Lung (tissue), 11 donors: ENCODE results near the gene SMIM45.

Experiments used
- ATAC-seq: fragments of 200-7000 bp; cut with Tn5 transposase; one replicate; pipeline ENCODE4 v1.9.1; 2020; ENCODE audit warnings: moderate number of reproducible peaks; ENCODE audit not compliant: insufficient read depth, low FRiP score
- DNase-seq, 3 donors: peaks; one replicate each; pipeline ENCODE4 v3.0.0-alpha.2; 2013 to 2017
- H3K27ac ChIP-seq, 2 donors: one replicate each; pipeline ENCODE4 v1.5.1; 2013; ENCODE audit warnings: mild to moderate bottlenecking in 2 of 2, moderate library complexity in 2 of 2, control low read depth in 1 of 2, inconsistent platforms in 1 of 2, low read depth in 1 of 2, low read length in 1 of 2
- H3K27me3 ChIP-seq, 3 donors: one replicate each; pipeline ENCODE4 v1.5.1; 2013; ENCODE audit warnings: low read length in 2 of 3; ENCODE audit not compliant: control insufficient read depth in 3 of 3, insufficient read depth in 3 of 3
- H3K36me3 ChIP-seq, 4 donors: one replicate each; pipeline ENCODE4 v1.5.1; 2013; ENCODE audit warnings: low read length in 4 of 4, mild to moderate bottlenecking in 1 of 4, moderate library complexity in 1 of 4; ENCODE audit not compliant: control insufficient read depth in 4 of 4, insufficient read depth in 4 of 4
- H3K4me1 ChIP-seq, 5 donors: one replicate each; pipeline ENCODE4 v1.5.1; 2013; ENCODE audit warnings: low read length in 5 of 5, mild to moderate bottlenecking in 2 of 5, moderate library complexity in 1 of 5; ENCODE audit not compliant: control insufficient read depth in 5 of 5, insufficient read depth in 5 of 5
- H3K4me3 ChIP-seq: one replicate; pipeline ENCODE4 v1.5.1; 2013; ENCODE audit warnings: mild to moderate bottlenecking, control low read depth, moderate library complexity
- H3K9ac ChIP-seq, 2 donors: one replicate each; pipeline ENCODE4 v1.5.1; 2013; ENCODE audit warnings: low read length in 2 of 2, control low read depth in 1 of 2; ENCODE audit not compliant: insufficient read depth in 1 of 2
- H3K9me3 ChIP-seq, 4 donors: one replicate each; pipeline ENCODE4 v1.5.1; 2013; ENCODE audit warnings: low read length in 3 of 4, mild to moderate bottlenecking in 1 of 4, moderate library complexity in 1 of 4; ENCODE audit not compliant: control insufficient read depth in 4 of 4, insufficient read depth in 3 of 4
- CTCF ChIP-seq: IDR thresholded peaks from 2 replicates; pipeline ENCODE4 v1.5.1; 2012; ENCODE audit warnings: mild to moderate bottlenecking; ENCODE audit errors: control extremely low read depth, extremely low read depth
- WGBS, 2 donors: extraction: QIAGEN DNeasy Blood & Tissue Kit; methylation state at CpG; one replicate each; pipeline ENCODE4 v1.1.7; 2013; 5-methylcytosine and 5-hydroxymethylcytosine counted together
- donor health status: control.
- donor health status: control.
- donor health status: Bipolar disorder and iron deficiency.
- donor health status: healthy.
- donor health status: DM: yes; HTN: yes; CAD: no.

SMIM45 gene

GRCh38 chr22:41929418-41929810 is 22.5 kb upstream of the SMIM45 start:
- 86 to 94% methylated on average over 8 of the region's 8 CpGs for WGBS, 2 donors
- peaks cover 5 to 20% (median 20%) of the 10 kb centered on the region in 3 donors for H3K27me3 ChIP-seq
- no peak for ATAC-seq
- H3K27ac ChIP-seq = no peak overlapping the region
- TF ChIP-seq CTCF = no peak
- H3K4me1 ChIP-seq = peaks cover 0 to 6% (median 0%) of the 10 kb centered on the region in 5 donors
- no peaks in the 10 kb centered on the region for H3K36me3 ChIP-seq
- H3K9ac ChIP-seq = no peak overlapping the region
- H3K9me3 ChIP-seq = no peaks in the 10 kb centered on the region
- no peak overlapping the region for H3K4me3 ChIP-seq
- no peak for DNase-seq

- H3K27me3 ChIP-seq = peaks cover 0 to 8% (median 7%) of the 10 kb centered on the region in 3 donors
- DNase-seq (no peak), ATAC-seq (no peak)
- 84 to 87% methylated on average over 10 of the region's 10 CpGs for WGBS, 2 donors
- no peak overlapping the region for H3K9ac ChIP-seq
- no peaks in the 10 kb centered on the region for H3K4me1 ChIP-seq
- no peak overlapping the region for H3K27ac ChIP-seq
- no peaks in the 10 kb centered on the region for H3K9me3 ChIP-seq
- H3K4me3 ChIP-seq = no peak overlapping the region
- H3K36me3 ChIP-seq = no peaks in the 10 kb centered on the region
- TF ChIP-seq CTCF = no peak
Measured at GRCh38 chr22:41931701-41932269, 20.2 kb upstream of the SMIM45 start.

- WGBS, 2 donors = 95 to 96% methylated on average over 12 of the region's 12 CpGs
Measured at GRCh38 chr22:41932353-41932752, 19.6 kb upstream of the SMIM45 start.

More at GRCh38 chr22:41932353-41932752, 19.6 kb upstream of the SMIM45 start:
- no peak for TF ChIP-seq CTCF
- H3K9ac ChIP-seq = no peak overlapping the region
- H3K27me3 ChIP-seq = peaks cover 0 to 5% (median 4%) of the 10 kb centered on the region in 3 donors
- H3K9me3 ChIP-seq = no peaks in the 10 kb centered on the region
- ATAC-seq (no peak), DNase-seq (no peak)
- no peak overlapping the region for H3K27ac ChIP-seq
- H3K4me1 ChIP-seq = no peaks in the 10 kb centered on the region
- H3K36me3 ChIP-seq = no peaks in the 10 kb centered on the region
- no peak overlapping the region for H3K4me3 ChIP-seq
